Measurements from ENCODE around the gene CCDC183.

DNA sequence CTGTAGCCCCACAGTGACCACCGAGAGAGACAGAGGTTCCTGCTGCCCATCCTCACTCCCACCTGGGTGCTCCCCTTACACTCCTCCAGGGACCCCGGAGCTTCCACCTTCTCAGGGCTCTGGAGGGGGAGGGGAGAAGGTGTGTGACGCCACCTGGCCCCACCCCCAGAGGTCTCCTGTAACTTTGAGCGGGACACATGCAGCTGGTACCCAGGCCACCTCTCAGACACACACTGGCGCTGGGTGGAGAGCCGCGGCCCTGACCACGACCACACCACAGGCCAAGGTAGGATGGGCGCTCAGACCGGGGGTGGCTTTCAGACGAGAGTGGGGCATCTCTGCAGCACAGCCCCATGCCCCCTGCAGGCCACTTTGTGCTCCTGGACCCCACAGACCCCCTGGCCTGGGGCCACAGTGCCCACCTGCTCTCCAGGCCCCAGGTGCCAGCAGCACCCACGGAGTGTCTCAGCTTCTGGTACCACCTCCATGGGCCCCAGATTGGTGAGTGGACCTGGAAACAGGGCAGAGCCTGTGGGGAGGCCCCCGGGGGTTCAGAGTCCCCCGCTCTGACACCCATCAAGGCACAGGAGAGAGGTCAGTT, 60.5 kb downstream of the CCDC183 start:
- TF ChIP-seq, protein P1, sequence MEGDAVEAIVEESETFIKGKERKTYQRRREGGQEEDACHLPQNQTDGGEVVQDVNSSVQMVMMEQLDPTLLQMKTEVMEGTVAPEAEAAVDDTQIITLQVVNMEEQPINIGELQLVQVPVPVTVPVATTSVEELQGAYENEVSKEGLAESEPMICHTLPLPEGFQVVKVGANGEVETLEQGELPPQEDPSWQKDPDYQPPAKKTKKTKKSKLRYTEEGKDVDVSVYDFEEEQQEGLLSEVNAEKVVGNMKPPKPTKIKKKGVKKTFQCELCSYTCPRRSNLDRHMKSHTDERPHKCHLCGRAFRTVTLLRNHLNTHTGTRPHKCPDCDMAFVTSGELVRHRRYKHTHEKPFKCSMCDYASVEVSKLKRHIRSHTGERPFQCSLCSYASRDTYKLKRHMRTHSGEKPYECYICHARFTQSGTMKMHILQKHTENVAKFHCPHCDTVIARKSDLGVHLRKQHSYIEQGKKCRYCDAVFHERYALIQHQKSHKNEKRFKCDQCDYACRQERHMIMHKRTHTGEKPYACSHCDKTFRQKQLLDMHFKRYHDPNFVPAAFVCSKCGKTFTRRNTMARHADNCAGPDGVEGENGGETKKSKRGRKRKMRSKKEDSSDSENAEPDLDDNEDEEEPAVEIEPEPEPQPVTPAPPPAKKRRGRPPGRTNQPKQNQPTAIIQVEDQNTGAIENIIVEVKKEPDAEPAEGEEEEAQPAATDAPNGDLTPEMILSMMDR (conservative IDR thresholded peaks at IDR 0.05), result no peak
- TF ChIP-seq ZFX (IDR thresholded peaks at IDR 0.05), result no peak

All from C4-2B (cell line).